AG20443 (cell line): Measurements from ENCODE around the gene VAPB.
"Not testable (repeated sequence)": the region's sequence is repeated elsewhere in the genome, so short reads cannot be mapped to it uniquely, and the experiment has no call there.

ENCODE experiments used
- DNase-seq: peaks from one replicate; pipeline ENCODE4 v3.0.0; 2012; ENCODE audit warnings: low spot score, mixed read lengths

VAPB gene

DNA sequence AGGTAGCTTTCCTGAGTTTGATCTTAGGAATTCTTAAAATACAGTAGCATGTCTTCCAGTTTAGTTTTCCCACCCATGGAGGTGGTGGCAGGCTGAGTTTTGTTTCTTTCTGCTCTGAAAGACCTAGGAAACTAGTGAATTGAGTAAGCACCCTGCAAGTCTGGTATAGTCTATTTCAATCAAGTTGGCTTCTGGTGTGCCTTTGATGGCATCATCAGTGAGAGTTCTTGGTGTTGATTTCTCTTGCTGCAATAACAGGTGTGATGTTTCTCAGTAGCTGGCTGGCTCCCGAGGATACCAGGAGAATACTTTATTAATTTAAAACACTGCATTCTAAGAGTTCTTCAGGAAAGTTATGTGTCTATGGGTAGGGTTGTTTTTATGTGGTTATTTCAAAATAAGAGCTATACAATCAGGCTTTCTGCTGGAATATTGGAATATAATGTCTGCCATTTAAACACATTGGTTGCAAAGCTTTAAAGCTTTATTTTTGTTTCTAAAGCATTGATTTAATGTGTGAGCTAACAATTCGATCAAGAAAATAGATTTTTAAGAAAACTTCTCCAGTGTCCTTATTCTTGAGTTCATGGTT is 19.0 kb downstream of the VAPB start:
- no peak for DNase-seq

DNA sequence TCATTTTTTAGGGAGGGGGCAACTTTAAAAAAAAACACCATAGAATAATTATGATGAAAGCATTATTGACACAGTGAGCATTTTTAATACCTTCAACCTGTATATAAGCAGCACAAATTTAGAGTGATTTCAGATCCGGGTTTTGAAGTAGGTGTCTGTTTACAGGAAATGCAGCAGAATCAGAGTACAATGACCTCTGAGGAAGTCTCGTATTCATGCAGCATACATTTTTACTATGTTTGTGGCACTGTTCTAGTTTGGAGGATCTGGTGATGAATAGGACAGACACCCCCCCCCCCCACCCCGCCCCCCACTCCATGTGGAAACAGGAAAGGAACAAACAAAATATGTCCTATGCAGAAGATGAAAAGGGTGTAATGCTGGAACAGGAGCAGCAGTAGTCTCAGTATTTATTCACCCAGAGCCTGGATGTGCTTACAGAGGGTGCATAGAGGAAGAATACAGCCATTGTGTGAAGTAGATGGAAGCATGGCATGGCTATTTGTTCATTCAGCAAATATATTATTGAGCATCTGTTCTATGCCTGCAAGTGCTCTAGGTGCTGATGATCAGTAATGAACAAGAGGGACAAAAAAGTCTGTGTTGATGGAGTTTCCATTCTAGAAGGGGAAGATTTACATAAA is 19.7 kb downstream of the VAPB start:
- no peak for DNase-seq

DNA sequence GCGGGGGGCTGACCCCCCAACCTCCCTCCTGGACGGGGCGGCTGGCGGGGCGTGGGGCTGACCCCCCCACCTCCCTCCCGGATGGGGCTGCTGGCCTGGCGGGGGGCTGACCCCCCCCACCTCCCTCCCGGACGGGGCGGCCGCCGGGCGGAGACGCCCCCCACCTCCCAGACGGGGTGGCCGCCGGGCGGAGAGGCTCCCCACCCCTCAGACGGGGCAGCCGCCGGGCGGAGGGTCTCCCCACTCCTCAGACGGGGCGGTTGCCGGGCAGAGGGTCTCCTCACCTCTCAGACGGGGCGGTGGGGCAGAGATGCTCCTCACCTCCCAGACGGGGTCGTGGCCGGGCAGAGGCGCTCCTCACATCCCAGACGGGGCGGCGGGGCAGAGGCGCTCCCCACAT is 25.2 kb downstream of the VAPB start:
- not testable (repeated sequence) for DNase-seq

DNA sequence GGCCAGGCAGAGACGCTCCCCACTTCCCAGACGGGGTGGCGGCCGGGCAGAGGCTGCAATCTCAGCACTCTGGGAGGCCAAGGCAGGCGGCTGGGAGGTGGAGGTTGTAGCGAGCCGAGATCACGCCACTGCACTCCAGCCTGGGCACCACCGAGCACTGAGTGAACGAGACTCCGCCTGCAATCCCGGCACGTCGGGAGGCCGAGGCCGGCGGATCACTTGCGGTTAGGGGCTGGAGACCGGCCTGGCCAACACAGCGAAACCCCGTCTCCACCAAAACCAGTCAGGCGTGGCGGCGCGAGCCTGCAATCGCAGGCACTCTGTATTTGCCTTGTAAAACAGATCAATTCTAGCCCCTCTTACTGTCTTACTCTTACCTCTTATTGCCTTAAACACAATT is 25.8 kb downstream of the VAPB start:
- not testable (repeated sequence) for DNase-seq

DNA sequence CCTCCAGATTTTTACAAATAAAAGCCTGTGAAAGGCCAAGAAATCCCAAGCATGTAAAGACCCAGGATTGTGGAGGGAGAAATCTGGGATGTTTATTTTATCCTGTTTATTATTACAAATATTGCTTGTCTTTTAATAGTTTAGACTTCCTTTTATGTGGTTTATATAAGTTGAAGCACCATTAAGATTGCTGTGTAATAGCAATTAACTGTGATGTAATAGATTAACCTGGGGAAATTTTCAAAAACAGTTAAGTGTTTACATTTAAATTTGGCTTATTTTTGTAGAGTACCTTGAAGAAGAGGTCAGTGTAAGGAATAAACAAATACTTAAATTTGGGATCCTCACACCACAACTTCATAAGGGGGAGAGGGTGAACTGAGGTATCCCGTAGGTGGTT is 27.0 kb downstream of the VAPB start:
- DNase-seq, result no peak

DNA sequence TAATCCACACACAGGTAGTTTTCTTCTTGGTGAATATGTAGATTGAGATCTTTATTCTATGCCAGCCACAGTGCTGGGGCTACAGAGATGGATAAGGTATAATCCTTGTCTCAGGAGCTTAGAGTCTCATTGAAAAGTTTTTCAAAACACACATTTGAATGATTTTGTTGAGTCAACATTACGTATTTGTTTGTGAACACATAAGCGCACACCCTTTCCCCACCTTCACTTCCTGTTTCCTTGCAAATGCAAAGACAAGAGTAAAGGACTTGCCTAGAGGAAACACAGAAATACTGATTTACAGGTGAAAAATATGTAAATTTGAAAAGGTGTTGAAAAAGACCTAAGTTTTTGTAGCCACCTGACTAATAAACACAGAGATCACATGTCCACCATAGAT is 27.8 kb downstream of the VAPB start:
- no peak for DNase-seq

DNA sequence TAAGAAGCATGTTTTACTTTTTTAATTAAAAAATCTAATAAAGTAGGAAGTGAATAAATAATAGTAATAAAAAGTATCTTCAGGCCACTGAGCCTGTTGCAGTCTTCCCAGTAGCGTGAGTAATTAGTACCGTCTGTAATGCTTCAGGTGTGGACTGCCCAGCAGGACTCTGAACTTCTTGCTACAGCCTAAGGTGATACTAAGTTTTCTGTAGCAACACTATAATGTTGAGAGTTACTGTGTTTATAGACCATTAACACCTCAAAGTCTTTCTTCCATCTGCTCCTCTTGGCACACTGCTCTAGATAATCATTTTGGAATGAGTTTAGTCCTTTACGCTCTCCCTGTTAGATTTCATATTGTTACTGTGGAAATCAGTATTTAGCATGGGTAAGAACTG is 28.4 kb downstream of the VAPB start:
- DNase-seq, result no peak

DNA sequence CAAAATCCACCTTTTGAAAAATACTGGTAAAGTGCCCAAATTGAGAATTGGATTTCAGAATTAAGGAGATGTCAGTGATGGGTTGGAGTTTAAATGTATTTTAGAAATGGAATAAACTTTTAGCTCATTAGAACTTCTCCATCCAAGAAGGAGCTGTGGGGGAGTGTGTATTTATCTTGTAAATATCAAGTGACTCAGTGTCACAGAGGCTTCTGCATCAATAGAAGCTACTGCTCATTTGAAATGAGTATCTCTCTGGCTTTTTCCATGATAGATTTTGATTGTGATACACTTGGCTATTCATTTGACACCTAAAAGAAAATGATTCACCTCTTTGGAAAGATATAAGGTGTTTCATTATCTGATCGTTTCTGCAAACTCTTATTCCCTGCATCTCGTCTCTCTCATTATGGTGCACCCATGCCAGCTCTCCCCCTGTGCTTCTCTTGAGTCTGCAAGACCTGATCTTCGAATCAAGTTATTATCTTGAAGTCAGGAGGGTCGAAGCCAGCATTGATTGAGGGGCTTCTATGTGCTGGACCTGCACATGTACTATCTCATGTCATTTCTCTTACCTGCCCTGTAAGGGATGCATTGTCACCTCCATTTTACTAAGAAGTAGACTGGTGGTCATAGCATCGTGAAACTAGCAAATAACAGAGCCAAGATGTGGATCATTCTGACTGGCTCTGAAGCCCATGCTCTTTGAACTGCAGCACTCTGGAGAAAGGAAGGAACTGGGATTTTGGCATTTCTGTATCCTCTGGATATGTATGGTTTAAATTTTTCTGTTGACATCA is 30.1 kb downstream of the VAPB start:
- DNase-seq, result no peak

DNA sequence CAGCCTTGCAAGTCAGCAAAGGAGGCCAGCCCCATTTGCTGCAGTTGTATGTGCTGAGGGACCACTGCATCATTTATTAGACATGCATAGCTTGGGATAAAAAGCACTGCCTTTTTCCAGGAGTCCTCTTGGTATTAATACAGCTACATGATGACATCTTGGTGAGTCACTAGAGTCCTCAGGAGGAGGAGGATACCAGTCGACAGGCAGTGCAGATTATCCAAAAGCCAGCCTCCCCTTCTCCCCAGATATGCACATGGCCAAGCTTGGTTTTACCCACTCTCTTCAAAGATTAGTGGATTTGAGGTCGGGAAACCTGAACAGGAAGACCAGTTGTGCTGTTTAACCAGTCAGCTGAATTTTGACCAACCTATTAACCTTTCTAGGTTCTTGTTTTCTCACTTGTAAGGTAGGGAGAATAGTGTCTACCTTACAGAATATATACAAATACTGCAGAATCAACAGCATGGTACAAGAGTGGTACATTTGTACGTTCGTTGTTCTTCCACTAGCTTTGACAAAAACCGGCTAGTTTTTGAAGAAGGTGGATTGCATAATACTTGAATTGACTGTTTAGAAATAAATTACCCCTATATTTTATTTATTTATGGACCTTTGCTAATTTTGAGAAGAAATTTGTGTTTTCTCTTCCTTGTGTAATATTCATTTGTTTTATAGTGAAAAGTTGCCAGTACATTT is 31.9 kb downstream of the VAPB start:
- peak; percentile 85 for DNase-seq

DNA sequence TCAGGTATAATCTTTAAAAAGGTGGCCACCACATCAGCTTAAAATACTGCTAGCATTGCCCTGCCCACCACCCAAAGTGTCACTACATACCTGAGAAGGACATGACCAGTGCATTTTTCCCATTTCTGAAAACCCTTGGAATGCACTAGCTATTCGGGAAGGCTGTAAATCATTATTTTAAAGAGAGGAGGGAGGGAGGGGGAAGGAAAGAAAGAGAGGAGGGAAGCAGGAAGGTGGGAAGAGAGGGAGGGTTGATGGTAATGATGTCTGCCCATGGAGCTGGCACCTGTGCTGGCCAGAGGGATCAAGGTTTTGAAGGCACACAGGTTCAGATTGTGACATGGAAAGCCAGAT is 32.4 kb downstream of the VAPB start:
- no peak for DNase-seq

DNA sequence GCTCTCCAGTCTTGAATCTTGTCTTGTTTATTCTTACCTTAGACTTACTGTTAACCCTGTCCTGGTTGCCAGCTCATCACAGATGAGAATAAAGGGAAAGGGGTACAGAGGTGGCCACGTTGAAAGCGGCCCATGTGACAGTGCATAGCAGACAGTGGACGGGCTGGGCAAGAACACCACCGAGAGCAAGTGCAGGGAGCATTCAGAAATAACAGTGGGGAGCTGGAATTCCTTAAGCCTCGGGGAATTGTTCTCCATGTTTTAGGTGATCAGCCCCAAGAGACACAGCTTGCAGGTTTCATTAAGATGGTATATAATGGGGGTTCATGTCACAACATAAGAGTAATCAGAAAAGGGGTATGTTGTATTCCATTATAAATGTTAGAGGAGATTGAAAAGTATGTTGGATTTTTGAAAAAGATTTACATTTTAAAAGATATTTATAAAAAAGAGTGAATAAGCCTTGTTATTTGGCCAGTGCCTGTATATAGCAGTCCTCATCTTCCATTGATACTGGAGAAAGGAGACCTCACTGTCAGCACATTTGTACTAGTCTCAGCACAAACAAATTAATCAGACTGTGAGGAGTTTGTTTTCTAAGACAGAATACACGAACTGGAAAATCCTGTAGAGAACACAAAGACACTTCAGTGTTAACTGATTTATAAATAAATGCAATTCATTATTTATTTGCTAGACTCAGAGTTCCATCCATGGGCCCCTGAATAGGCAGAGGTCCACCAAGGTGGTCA is 35.4 kb downstream of the VAPB start:
- DNase-seq, result no peak

DNA sequence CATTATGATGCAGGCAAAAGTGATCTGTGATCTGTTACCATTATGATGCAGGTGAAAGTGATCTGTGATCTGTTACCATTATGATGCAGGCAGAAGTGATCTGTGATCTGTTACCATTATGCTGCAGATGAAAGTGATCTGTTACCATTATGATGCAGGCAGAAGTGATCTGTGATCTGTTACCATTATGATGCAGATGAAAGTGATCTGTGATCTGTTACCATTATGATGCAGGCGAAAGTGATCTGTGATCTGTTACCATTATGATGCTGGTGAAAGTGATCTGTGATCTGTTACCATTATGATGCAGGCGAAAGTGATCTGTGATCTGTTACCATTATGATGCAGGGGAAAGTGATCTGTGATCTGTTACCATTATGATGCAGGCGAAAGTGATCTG is 38.5 kb downstream of the VAPB start:
- DNase-seq, result not testable (repeated sequence)

DNA sequence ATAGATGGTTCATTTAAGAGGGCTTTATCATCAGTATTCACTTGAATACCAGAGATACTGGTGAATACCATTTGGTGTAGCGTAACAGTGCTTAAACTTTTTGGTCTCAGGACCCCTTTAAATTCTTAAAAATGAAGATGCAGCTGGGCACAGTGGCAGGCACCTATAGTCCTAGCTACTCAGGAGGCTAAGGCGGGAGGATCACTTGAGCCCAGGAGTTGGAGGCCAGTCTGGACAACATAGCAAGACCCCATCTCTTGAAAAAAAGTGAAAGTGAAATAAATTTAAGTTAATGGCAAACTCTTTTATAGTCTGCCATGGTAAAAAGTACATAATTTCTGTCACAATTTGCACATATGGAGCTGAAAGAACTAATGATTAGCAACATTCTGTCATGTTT is 39.3 kb downstream of the VAPB start:
- no peak for DNase-seq

DNA sequence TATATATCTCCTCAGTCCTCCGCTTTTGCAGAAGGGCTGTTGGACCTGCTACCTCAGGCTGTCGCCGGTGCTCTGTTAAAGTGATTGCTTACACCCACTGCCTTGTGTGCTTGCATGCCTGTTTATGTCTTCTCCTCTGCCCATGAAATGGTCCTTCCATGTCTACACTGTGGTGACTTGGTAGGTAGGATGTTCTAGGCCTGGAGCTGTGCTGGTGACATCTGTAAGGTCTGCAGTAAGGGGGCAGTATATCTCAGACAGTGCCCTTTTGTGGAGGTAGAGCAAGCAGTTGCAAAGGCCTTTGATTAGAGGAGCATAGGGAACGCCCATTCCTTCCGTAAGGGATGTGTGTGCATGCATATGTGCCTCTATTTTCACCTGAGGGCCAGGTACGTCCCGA is 40.3 kb downstream of the VAPB start:
- DNase-seq, result no peak

DNA sequence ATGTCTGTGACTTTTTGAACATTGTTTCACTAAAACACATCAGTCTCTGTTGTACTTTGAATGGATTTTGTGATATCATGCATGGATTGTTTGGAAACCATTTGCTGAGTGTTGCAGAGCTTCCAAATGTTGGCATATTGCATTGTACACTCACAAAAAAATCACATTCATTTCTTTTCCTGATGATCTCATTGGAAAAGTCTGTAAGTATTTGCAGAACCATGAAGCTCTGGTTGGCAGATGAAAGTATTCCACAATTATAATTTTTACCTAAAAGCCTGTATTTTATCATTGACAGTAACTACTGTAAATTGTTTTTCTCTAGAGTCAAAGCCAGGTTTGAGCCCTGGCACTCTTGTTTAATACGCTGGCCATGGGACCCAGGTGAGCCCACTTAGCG is 42.1 kb downstream of the VAPB start:
- peak; percentile 70 for DNase-seq

DNA sequence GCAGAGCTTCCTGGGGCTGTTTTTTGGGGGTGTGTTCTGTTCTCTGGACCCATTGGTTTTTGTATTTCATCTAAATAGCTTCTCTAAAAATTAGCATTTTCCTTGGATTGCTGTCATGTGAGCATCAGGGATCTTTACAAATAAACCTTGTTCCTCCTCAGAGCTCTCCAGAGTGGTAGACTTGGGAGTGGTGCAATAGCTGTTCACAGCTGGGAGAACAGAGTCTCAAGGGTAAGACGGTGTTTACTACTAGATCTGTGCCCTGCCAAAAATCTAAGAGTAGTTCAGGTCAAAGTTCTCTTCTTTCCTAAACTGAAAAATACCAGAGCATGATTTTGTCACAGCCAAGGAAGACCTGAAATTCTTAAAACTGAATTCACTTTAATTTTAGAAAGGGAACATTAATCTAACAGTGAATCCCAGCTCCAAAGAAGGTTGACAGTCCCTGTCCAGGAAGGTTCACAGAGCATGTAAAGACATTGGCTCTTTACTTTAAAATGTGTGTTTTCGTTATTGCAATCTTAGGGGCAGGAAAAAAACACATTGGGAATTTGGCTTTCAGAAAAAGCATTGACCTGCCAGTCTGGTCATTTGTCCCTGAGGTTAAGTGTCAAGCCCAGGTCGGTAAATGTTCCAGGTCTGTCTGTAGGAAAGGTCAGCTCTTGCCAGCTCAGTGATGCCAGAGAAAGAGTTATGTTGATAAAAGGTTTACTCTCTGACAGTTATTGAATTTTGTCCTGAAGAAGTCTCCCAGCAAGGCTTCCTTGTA is 43.3 kb downstream of the VAPB start:
- no peak for DNase-seq

DNA sequence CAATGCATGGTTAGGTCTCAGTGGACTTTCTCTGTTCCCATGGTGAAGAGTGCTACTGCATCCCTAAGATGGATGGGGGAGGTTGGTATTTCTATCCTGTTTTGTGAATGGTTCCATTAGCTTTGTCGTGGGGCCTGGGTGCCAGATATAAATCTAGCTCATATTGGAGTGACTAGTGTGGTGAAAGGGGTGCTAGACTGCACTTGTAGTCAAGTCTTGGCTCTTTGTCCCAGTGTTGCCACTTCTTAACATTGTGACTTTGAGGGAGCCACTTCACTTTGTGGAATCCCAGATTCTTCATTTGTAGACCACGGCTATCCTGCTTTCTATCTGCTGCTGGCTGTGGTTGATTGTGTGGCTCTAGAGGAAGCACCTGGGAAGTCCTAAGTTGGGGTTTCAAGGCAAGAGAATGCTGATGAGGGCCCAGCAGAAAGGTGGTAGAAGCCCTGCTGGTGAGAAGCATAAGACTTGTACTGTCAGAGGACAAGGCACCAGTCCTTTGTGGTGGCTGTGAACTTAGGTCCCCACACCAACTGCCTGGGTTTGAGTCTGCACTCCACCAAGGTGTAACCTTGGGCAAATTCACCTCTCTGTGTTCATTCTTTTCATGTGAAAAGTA is 44.1 kb downstream of the VAPB start:
- DNase-seq, result no peak

DNA sequence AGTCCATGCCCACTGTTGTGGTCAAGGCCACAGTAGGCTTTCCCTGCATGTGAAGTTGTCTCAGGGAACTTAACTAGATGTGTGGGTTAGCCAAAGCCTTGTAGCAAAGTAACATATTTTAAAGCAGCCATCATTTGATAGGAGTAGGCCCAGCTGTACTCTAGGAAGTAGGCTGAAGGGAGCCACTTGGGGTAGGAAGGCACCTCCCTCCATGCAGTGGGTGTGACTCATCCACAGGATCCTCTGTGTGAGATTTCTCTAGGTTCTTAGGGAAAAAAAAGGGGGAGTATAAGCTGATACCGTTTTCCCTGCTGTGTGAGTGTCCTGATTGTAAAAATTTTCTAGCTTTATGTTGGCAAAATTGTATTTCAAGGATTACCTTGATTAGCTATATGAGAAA is 44.7 kb downstream of the VAPB start:
- DNase-seq, result peak; percentile 81

DNA sequence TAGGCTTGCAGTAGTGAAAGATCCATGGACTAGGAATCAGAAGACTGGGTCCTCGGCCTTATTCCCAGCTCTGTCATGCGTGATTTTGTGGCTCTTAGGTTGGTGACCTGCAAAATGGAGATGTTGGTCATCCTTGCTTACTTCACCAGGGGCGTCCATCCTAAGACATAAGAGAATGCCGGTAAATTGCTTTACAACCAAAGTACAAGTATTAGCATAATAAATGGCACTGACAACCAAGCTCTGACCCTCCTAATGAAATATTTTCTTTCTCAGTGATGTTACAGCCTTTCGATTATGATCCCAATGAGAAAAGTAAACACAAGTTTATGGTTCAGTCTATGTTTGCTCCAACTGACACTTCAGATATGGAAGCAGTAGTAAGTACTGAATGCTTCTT is 45.3 kb downstream of the VAPB start:
- no peak for DNase-seq

DNA sequence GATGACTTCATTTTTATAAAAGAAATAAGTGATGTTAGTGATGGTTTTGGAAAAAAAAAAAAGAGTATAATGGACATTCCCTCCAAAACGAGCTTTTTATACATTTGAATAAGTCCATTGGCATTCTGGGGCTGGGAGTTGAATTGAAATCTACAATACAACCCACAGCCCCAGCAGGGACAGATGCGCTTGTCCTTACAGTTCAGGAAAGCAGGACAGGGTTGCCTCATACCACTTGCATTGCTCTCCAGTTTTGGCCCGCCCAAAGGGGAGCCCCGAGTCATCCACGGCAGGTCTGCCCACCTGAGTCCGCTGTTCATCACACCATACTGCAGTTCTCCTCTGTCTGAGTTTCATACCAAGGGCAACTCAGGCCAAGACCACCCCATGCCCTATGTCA is 46.2 kb downstream of the VAPB start:
- DNase-seq, result no peak
